SK-N-SH treated with all-trans-retinoic acid at 6 μM for 48 hours (cell line): ENCODE results near the gene ZFYVE21.

Experiments
- ATAC-seq: fragments of 200-7000 bp; cut with Tn5 transposase; 3 replicates; pipeline ENCODE4 v1.9.1; 2020; ENCODE audit warnings: mild to moderate bottlenecking, moderate library complexity
- ARNTL ChIP-seq: fragments of 450-650 bp; formaldehyde crosslinking; IDR thresholded peaks from 2 replicates; pipeline ENCODE4 v1.5.0; 2020; ENCODE audit warnings: low read depth, mild to moderate bottlenecking, moderate library complexity, borderline replicate concordance
- CSDC2 ChIP-seq: fragments of 250-450 bp; sonication (Bioruptor Pico); IDR thresholded peaks from 2 replicates; pipeline ENCODE4 v1.5.0; 2020; ENCODE audit warnings: mild to moderate bottlenecking, moderate library complexity
- ESRRG ChIP-seq: fragments of 250-450 bp; sonication (Bioruptor Pico); IDR thresholded peaks from 2 replicates; pipeline ENCODE4 v1.6.1; 2021; ENCODE audit warnings: mild to moderate bottlenecking
- ISL1 ChIP-seq: fragments of 250-450 bp; sonication (Bioruptor Pico); IDR thresholded peaks from 2 replicates; pipeline ENCODE4 v2.1.2; 2022; ENCODE audit warnings: mild to moderate bottlenecking, moderate library complexity
- OSR1 ChIP-seq: fragments of 250-450 bp; sonication (Bioruptor Pico); IDR thresholded peaks from 2 replicates; pipeline ENCODE4 v1.8.0; 2022; ENCODE audit warnings: moderate library complexity, mild to moderate bottlenecking, inconsistent platforms
- PPARA ChIP-seq: fragments of 250-450 bp; sonication (Bioruptor Pico); IDR thresholded peaks from 2 replicates; pipeline ENCODE4 v1.5.0; 2020; ENCODE audit warnings: mild to moderate bottlenecking, borderline replicate concordance
- RARB ChIP-seq: fragments of 250-450 bp; sonication (Bioruptor Pico); IDR thresholded peaks from 2 replicates; pipeline ENCODE4 v1.8.0; 2021; ENCODE audit warnings: mild to moderate bottlenecking, moderate library complexity
- SNAI2 ChIP-seq: fragments of 250-450 bp; sonication (Bioruptor Pico); IDR thresholded peaks from 2 replicates; pipeline ENCODE4 v1.5.0; 2020; ENCODE audit warnings: mild to moderate bottlenecking, moderate library complexity
- TCF4 ChIP-seq: fragments of 250-450 bp; sonication (Bioruptor Pico); IDR thresholded peaks from 2 replicates; pipeline ENCODE4 v1.8.0; 2021; ENCODE audit warnings: mild to moderate bottlenecking, moderate library complexity, borderline replicate concordance
- TOX ChIP-seq: fragments of 250-450 bp; sonication (Bioruptor Pico); IDR thresholded peaks from 2 replicates; pipeline ENCODE4 v1.8.0; 2021; ENCODE audit warnings: mild to moderate bottlenecking, moderate library complexity, borderline replicate concordance
- ZC3H10 ChIP-seq: fragments of 250-450 bp; sonication (Bioruptor Pico); IDR thresholded peaks from 2 replicates; pipeline ENCODE4 v1.5.1; 2021; ENCODE audit warnings: mild to moderate bottlenecking, moderate library complexity
- ZFP3 ChIP-seq: fragments of 250-450 bp; sonication (Bioruptor Pico); IDR thresholded peaks from 2 replicates; pipeline ENCODE4 v1.5.0; 2020; ENCODE audit warnings: mild to moderate bottlenecking, moderate library complexity
- ZNF565 ChIP-seq: fragments of 450-650 bp; formaldehyde crosslinking; conservative IDR thresholded peaks from 2 replicates; pipeline ENCODE4 v1.5.0; 2020; ENCODE audit warnings: low read depth, mild to moderate bottlenecking, moderate library complexity
- ZNF70 ChIP-seq: fragments of 450-650 bp; formaldehyde crosslinking; IDR thresholded peaks from 2 replicates; pipeline ENCODE4 v1.5.0; 2020; ENCODE audit warnings: mild to moderate bottlenecking, moderate library complexity
- ZNF8 ChIP-seq: fragments of 450-650 bp; formaldehyde crosslinking; IDR thresholded peaks from 2 replicates; pipeline ENCODE4 v1.5.0; 2020; ENCODE audit warnings: mild to moderate bottlenecking, moderate library complexity
- TF ChIP-seq, protein P1 (sequence below): fragments of 250-450 bp; sonication (Bioruptor Pico); IDR thresholded peaks from 2 replicates; pipeline ENCODE4 v1.5.1; 2020; ENCODE audit warnings: low read depth, mild to moderate bottlenecking, moderate library complexity
- TF ChIP-seq, protein P2 (sequence below): fragments of 250-450 bp; sonication (Bioruptor Pico); IDR thresholded peaks from 2 replicates; pipeline ENCODE4 v1.5.1; 2021; ENCODE audit warnings: mild to moderate bottlenecking, moderate library complexity
- TF ChIP-seq, protein P3 (sequence below): fragments of 250-450 bp; sonication (Bioruptor Pico); IDR thresholded peaks from 2 replicates; pipeline ENCODE4 v1.8.0; 2020; ENCODE audit warnings: mild to moderate bottlenecking, moderate library complexity, borderline replicate concordance
- TF ChIP-seq, protein P4 (sequence below): fragments of 250-450 bp; sonication (Bioruptor Pico); IDR thresholded peaks from 2 replicates; pipeline ENCODE4 v1.8.0; 2021; ENCODE audit warnings: low read depth, mild to moderate bottlenecking, moderate library complexity, borderline replicate concordance
- TF ChIP-seq, protein P5 (sequence below): fragments of 250-450 bp; sonication (Bioruptor Pico); IDR thresholded peaks from 2 replicates; pipeline ENCODE4 v1.5.0; 2020; ENCODE audit warnings: mild to moderate bottlenecking, moderate library complexity

The ZFYVE21 gene

DNA sequence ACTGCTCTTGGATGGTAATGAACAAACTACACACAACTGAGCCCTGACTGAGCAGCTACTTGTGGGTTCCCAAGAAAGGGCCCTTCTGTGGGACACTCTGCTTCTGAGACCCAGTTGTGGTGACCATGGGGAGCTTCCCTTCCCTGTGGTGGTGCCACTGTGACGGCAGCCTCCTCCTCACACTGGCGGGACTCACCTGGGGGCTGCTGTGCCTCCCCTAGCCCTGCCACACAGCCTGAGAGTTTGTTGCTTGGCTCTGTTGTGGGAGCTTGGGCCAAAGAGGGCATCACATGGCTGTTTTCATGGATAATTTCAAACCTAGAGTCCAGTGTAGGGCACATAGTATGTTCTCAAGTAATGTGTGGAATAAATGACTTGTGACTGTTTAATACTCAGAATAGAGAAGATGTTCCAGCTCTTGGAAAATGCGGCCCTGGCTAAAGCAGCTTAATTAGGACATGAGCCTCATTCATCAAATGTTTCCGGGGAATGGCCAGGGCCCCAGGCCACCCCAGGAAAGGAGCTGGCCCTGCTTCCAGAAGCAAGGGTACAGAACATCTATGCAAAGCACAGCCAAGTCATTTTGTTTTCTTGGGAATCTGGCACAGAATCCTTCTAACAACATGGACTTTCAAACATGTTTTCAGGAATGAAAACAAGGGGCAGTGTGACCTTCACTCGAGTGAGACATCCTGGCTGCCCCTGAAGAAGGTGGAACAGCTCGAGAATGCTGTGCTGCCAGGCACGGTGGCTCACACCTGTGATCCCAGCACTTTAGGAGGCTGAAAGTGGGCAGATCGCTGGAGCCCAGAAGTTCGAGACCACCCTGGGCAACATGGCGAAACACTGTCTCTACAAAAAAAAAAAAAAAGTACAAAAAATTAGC, 21.2 kb downstream of the ZFYVE21 start:
- no peak for ATAC-seq
- TF ChIP-seq ZNF565 (CRISPR knock-in tag) (no peak), TOX (no peak), ZFP3 (CRISPR knock-in tag) (no peak), ZNF70 (CRISPR knock-in tag) (no peak), CSDC2 (CRISPR knock-in tag) (no peak), RARB (CRISPR knock-in tag) (no peak), ARNTL (CRISPR knock-in tag) (no peak), OSR1 (CRISPR knock-in tag) (no peak), SNAI2 (CRISPR knock-in tag) (no peak), PPARA (CRISPR knock-in tag) (no peak), ZNF8 (CRISPR knock-in tag) (no peak), ESRRG (CRISPR knock-in tag) (no peak), ZC3H10 (CRISPR knock-in tag) (no peak), TCF4 (CRISPR knock-in tag) (no peak)
- TF ChIP-seq, protein P1, sequence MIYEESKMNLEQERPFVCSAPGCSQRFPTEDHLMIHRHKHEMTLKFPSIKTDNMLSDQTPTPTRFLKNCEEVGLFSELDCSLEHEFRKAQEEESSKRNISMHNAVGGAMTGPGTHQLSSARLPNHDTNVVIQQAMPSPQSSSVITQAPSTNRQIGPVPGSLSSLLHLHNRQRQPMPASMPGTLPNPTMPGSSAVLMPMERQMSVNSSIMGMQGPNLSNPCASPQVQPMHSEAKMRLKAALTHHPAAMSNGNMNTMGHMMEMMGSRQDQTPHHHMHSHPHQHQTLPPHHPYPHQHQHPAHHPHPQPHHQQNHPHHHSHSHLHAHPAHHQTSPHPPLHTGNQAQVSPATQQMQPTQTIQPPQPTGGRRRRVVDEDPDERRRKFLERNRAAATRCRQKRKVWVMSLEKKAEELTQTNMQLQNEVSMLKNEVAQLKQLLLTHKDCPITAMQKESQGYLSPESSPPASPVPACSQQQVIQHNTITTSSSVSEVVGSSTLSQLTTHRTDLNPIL: no peak
- TF ChIP-seq, protein P2, sequence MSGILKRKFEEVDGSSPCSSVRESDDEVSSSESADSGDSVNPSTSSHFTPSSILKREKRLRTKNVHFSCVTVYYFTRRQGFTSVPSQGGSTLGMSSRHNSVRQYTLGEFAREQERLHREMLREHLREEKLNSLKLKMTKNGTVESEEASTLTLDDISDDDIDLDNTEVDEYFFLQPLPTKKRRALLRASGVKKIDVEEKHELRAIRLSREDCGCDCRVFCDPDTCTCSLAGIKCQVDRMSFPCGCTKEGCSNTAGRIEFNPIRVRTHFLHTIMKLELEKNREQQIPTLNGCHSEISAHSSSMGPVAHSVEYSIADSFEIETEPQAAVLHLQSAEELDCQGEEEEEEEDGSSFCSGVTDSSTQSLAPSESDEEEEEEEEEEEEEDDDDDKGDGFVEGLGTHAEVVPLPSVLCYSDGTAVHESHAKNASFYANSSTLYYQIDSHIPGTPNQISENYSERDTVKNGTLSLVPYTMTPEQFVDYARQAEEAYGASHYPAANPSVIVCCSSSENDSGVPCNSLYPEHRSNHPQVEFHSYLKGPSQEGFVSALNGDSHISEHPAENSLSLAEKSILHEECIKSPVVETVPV (CRISPR knock-in tag): no peak
- TF ChIP-seq, protein P3, sequence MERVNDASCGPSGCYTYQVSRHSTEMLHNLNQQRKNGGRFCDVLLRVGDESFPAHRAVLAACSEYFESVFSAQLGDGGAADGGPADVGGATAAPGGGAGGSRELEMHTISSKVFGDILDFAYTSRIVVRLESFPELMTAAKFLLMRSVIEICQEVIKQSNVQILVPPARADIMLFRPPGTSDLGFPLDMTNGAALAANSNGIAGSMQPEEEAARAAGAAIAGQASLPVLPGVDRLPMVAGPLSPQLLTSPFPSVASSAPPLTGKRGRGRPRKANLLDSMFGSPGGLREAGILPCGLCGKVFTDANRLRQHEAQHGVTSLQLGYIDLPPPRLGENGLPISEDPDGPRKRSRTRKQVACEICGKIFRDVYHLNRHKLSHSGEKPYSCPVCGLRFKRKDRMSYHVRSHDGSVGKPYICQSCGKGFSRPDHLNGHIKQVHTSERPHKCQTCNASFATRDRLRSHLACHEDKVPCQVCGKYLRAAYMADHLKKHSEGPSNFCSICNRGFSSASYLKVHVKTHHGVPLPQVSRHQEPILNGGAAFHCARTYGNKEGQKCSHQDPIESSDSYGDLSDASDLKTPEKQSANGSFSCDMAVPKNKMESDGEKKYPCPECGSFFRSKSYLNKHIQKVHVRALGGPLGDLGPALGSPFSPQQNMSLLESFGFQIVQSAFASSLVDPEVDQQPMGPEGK: no peak
- TF ChIP-seq, protein P4, sequence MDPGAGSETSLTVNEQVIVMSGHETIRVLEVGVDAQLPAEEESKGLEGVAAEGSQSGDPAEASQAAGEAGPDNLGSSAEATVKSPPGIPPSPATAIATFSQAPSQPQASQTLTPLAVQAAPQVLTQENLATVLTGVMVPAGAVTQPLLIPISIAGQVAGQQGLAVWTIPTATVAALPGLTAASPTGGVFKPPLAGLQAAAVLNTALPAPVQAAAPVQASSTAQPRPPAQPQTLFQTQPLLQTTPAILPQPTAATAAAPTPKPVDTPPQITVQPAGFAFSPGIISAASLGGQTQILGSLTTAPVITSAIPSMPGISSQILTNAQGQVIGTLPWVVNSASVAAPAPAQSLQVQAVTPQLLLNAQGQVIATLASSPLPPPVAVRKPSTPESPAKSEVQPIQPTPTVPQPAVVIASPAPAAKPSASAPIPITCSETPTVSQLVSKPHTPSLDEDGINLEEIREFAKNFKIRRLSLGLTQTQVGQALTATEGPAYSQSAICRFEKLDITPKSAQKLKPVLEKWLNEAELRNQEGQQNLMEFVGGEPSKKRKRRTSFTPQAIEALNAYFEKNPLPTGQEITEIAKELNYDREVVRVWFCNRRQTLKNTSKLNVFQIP: no peak
- TF ChIP-seq, protein P5, sequence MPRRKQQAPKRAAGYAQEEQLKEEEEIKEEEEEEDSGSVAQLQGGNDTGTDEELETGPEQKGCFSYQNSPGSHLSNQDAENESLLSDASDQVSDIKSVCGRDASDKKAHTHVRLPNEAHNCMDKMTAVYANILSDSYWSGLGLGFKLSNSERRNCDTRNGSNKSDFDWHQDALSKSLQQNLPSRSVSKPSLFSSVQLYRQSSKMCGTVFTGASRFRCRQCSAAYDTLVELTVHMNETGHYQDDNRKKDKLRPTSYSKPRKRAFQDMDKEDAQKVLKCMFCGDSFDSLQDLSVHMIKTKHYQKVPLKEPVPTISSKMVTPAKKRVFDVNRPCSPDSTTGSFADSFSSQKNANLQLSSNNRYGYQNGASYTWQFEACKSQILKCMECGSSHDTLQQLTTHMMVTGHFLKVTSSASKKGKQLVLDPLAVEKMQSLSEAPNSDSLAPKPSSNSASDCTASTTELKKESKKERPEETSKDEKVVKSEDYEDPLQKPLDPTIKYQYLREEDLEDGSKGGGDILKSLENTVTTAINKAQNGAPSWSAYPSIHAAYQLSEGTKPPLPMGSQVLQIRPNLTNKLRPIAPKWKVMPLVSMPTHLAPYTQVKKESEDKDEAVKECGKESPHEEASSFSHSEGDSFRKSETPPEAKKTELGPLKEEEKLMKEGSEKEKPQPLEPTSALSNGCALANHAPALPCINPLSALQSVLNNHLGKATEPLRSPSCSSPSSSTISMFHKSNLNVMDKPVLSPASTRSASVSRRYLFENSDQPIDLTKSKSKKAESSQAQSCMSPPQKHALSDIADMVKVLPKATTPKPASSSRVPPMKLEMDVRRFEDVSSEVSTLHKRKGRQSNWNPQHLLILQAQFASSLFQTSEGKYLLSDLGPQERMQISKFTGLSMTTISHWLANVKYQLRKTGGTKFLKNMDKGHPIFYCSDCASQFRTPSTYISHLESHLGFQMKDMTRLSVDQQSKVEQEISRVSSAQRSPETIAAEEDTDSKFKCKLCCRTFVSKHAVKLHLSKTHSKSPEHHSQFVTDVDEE (CRISPR knock-in tag): no peak

DNA sequence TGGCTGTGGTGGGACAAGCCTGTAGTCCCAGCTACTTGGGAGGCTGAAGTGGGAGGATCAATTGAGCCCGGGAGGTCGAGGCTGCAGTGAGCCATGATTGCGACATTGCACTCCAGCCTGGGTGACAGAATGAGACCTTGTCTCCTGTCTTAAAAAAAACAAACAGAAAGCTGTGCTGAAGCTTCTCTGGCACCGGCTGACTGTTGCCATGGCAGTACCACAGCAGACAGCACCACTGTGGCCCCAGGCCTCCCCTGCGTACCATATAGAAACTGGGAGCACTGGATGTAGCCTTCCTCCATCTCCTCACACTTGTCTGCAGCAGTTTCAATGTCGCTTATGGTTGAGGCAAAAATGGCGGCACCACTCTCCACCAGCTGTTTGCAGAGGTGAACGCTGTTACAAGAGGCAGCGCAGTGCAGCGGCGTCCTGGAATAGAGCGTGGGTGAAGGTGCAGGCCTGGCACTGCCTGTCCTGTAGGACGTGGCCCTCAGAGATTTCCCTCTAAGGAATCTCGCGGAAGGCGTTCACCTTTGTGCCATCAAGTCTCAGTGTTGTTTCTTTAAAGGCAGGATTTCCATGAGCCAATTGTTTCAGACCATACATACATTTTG, 21.9 kb downstream of the ZFYVE21 start:
- no peak for ATAC-seq
- TF ChIP-seq ZNF70 (CRISPR knock-in tag) (no peak), RARB (CRISPR knock-in tag) (no peak), CSDC2 (CRISPR knock-in tag) (no peak), ZNF8 (CRISPR knock-in tag) (no peak), ZNF565 (CRISPR knock-in tag) (no peak), TOX (no peak), PPARA (CRISPR knock-in tag) (no peak), SNAI2 (CRISPR knock-in tag) (no peak), ZFP3 (CRISPR knock-in tag) (no peak), ISL1 (CRISPR knock-in tag) (no peak), ESRRG (CRISPR knock-in tag) (no peak)
- TF ChIP-seq, protein P3: no peak
- TF ChIP-seq, protein P4: no peak
- TF ChIP-seq, protein P5 (CRISPR knock-in tag): no peak
